ENCODE data around the gene KRTAP1-1.
"Not testable (repeated sequence)": the region's sequence is repeated elsewhere in the genome, so short reads cannot be mapped to it uniquely, and the experiment has no call there.

Gene KRTAP1-1

GRCh38 chr17:41012326-41013120 lies 28.7 kb downstream of the KRTAP1-1 start:
- no peak for DNase-seq (ENCODE audit: low read depth, low spot score)

DNA sequence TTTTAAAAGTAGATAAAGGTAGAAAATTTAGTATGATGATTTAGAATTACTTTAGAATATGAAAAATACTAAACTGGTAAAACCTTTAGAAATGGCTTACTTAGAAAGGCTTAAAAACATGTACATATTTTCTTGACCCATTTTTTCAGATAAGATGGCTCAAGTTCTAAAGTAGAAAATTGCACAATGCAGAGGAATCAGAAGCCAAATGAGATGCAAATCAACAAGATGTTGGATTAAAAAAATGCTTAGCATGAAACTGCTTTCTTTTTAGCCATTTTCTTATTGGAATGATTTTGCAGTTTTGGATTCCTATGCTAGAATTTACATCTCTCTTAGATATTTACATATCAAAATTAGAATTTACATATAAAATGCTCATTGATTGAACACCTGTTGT lies 30.8 kb downstream of the KRTAP1-1 start:
- DNase-seq (ENCODE audit: low read depth, low spot score): no peak

DNA sequence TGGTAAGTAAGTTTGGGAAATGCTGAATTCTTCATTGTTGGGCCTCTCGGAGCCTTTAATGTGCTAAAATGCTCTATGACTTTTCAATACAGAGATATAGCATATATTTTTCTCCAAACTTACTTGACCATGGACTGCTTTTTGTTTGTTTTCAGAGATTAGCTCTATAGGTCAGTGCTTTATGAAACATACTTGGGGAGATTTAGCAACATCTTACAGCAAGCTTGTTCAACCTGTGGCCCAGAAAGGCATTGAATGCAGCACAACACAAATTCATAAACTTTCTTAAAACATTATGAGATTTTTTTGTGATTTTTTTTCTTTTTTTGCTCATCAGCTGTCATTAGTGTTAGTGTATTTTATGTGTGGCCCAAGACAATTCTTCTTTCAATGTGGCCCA lies 31.3 kb downstream of the KRTAP1-1 start:
- no peak for DNase-seq (ENCODE audit: low read depth, low spot score)

GRCh38 chr17:41009301-41009760 lies 31.9 kb downstream of the KRTAP1-1 start:
- DNase-seq (ENCODE audit: low read depth, low spot score): no peak

- no peak for DNase-seq (ENCODE audit: low read depth, low spot score)
These were observed 32.4 kb downstream of the KRTAP1-1 start, which contains the start of gene KRTAP3-1 for GRCh38 chr17:41008811-41009210. Gene KRTAP3-1, minus strand, starts transcription at chr17:41009128. Its CDS starts 54 bp downstream, at chr17:41009074.

GRCh38 chr17:41004397-41004796 lies 36.9 kb downstream of the KRTAP1-1 start:
- no peak for DNase-seq (ENCODE audit: low read depth, low spot score)

- no peak for DNase-seq (ENCODE audit: low read depth, low spot score)
These were observed 37.3 kb downstream of the KRTAP1-1 start for GRCh38 chr17:41003926-41004325.

GRCh38 chr17:41002814-41003213 lies 38.4 kb downstream of the KRTAP1-1 start:
- DNase-seq (ENCODE audit: low read depth, low spot score): no peak

DNA sequence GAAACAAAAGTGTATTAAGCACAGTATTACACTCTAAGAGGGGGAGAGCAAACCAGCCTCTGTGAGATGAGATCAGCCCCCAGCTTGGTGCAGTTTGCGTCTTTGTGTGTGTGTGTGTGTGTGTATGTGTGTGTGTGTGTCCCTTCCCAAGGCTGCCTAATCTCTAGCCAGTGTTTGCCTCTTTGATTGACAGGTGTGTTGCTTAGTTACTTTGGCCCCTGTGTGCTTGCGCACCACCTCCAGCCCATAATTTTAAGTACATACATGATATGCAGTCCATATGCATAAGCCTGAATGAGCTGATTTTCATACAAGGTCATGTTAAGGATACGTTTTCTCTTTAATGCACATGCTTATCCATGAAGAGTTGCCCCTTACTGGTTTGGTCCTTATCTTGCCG lies 39.5 kb downstream of the KRTAP1-1 start:
- DNase-seq (ENCODE audit: low read depth, low spot score): no peak

DNA sequence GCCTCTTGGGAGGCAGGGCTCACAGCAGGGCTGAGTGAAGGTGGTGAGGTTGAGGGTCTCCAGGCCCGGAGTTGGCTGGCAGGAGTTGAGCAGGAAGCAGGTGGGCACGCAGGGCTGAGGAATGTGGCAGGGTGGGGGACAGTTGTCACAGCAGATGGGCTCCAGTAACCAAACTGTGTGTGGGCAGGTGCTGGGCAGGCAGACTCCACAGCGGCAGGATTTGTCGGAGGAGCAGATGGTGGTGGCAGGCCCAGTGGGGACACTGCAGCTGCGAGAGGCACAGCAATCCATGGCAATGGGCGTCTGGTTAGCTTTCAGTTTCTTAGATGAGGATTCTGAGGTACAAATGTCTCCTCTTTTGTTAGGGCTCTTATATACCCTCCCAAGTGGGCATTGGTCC lies 41.7 kb downstream of the KRTAP1-1 start, which contains the start of gene KRTAP3-2:
Gene KRTAP3-2, minus strand, starts transcription at position 344 of the 400 bp plus-strand sequence. Its CDS starts 53 bp downstream, at position 291.
- not testable (repeated sequence) for DNase-seq (ENCODE audit: low read depth, low spot score)

DNA sequence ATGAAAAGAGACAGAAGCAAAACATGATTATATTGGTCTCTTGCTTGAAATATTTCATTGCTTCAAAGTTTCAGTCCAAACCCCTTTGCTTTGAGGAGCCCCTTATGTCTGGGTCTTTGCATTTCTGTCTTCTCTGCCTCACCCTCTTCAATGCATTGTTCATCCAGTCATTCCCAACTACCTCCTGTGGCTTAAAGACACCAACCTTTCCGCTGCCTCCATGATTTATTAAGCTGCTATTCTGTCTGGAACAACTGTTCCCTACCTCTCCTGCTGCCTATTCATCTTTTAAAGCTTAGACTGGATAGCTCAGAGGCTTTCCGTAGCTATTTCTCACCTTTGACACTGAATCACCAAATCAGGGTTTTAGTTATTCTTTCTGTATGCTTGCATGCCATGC lies 43.9 kb downstream of the KRTAP1-1 start:
- DNase-seq (ENCODE audit: low read depth, low spot score): no peak

DNA sequence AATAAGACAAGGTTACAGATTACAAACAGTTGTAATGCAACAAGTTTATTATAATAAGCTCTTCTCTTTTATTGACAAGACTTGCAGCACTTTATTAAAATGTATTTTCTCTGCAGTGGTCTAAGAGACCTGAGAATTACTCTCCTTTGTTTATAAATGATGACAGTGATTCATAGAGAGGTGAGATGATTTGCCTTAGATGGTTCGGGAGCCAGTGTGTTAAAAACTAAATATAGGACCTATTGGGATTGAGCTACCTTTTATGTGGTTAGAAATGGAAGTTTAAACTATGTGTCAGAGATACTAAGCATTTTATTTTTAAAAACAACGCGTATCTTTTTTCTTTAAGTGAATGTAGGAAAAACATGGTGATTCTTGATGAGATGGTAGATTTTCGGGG lies 44.4 kb downstream of the KRTAP1-1 start:
- DNase-seq (ENCODE audit: low read depth, low spot score): no peak

- DNase-seq (ENCODE audit: low read depth, low spot score): no peak
These were observed 46.1 kb downstream of the KRTAP1-1 start for GRCh38 chr17:40995116-40995515.

GRCh38 chr17:40993839-40994238 lies 47.4 kb downstream of the KRTAP1-1 start, which contains the start of gene KRTAP3-3:
Gene KRTAP3-3, minus strand, starts transcription at chr17:40994164. Its CDS starts 67 bp downstream, at chr17:40994097.
- no peak for DNase-seq (ENCODE audit: low read depth, low spot score)

- DNase-seq (ENCODE audit: low read depth, low spot score): no peak
These were observed 48.2 kb downstream of the KRTAP1-1 start for GRCh38 chr17:40993084-40993483.

DNA sequence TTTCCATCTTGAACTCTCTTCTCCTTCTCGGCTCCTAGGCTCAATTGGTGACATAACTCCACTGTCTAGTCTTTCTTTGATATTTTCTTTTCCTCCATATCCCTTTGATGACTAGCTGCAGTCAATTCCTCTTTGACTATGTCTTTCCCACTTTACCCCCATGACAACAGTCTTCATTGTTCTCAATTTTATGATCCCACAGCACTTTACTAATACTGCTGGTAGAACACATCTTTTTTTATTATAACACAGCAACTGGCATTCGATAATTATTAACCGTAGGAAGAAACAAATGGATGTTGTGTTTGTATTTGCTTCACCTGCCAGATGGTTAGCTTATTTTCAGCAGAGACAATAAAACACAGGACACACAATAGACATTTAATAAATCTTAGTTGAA lies 48.6 kb downstream of the KRTAP1-1 start:
- DNase-seq (ENCODE audit: low read depth, low spot score): no peak
